Measurements from ENCODE around the gene ATRN. TPM values are rescaled to one million over a fixed set of nuclear protein-coding genes. Genes with fewer than 3 reads are reported as not detected.
A peak's percentile ranks its signal among the peaks of the same experiment; 100 is the strongest.
"Not testable (repeated sequence)": the region's sequence is repeated elsewhere in the genome, so short reads cannot be mapped to it uniquely, and the experiment has no call there.

Gene ATRN
- total RNA-seq, 2 donors from 2014 or later, result 7.4 to 10.6 TPM

- no peak for DNase-seq (ENCODE audit: low spot score in 2 of 2)
- ATAC-seq, result no peak
- Mint-ChIP-seq H3K27ac (peak overlapping the region in 1 of 2 donors; percentile 13), H3K36me3 (peaks cover 0 to 5% of the 10 kb centered on the region in 2 donors), H3K9me3 (no peaks in the 10 kb centered on the region)
Observed at GRCh38 chr20:3565851-3566250, 95.0 kb downstream of the ATRN start.

GRCh38 chr20:3572151-3572550 is 101.3 kb downstream of the ATRN start:
- Mint-ChIP-seq H3K27ac (no peak overlapping the region), H3K9me3 (no peaks in the 10 kb centered on the region), H3K36me3 (no peaks in the 10 kb centered on the region)
- DNase-seq (ENCODE audit: low spot score in 2 of 2) (no peak), ATAC-seq (no peak)

- Mint-ChIP-seq H3K9me3 (no peaks in the 10 kb centered on the region), H3K27ac (no peak overlapping the region), H3K36me3 (no peaks in the 10 kb centered on the region)
- DNase-seq (ENCODE audit: low spot score in 2 of 2) (no peak), ATAC-seq (no peak)
Observed at GRCh38 chr20:3576363-3576762, 105.5 kb downstream of the ATRN start.

GRCh38 chr20:3577366-3577765 is 106.5 kb downstream of the ATRN start:
- Mint-ChIP-seq H3K9me3 (no peaks in the 10 kb centered on the region), H3K27ac (no peak overlapping the region), H3K36me3 (peaks cover 0 to 2% of the 10 kb centered on the region in 2 donors)
- DNase-seq (ENCODE audit: low spot score in 2 of 2) (no peak), ATAC-seq (no peak)

GRCh38 chr20:3580412-3580811 is 109.6 kb downstream of the ATRN start:
- H3K27ac Mint-ChIP-seq, result no peak overlapping the region
- no peaks in the 10 kb centered on the region for H3K9me3 Mint-ChIP-seq
- DNase-seq (ENCODE audit: low spot score in 2 of 2) (no peak), ATAC-seq (no peak)
- H3K36me3 Mint-ChIP-seq, result peaks cover 6 to 29% of the 10 kb centered on the region in 2 donors

GRCh38 chr20:3583765-3584164 is 112.9 kb downstream of the ATRN start:
- ATAC-seq (no peak), DNase-seq (ENCODE audit: low spot score in 2 of 2) (no peak)
- H3K9me3 Mint-ChIP-seq, result no peaks in the 10 kb centered on the region
- H3K27ac Mint-ChIP-seq, result peak overlapping the region in 1 of 2 donors; percentile 13
- peaks cover 10 to 33% of the 10 kb centered on the region in 2 donors for H3K36me3 Mint-ChIP-seq

GRCh38 chr20:3586093-3586492 is 115.3 kb downstream of the ATRN start:
- Mint-ChIP-seq H3K9me3 (no peaks in the 10 kb centered on the region), H3K36me3 (peaks cover 10 to 33% of the 10 kb centered on the region in 2 donors), H3K27ac (no peak overlapping the region)
- DNase-seq (ENCODE audit: low spot score in 2 of 2) (no peak), ATAC-seq (no peak)

GRCh38 chr20:3590164-3590563 is 119.3 kb downstream of the ATRN start:
- no peaks in the 10 kb centered on the region for H3K9me3 Mint-ChIP-seq
- ATAC-seq, result no peak
- H3K36me3 Mint-ChIP-seq, result peaks cover 13 to 14% of the 10 kb centered on the region in 2 donors
- peak overlapping the region in 1 of 2 donors; percentile 24 for H3K27ac Mint-ChIP-seq
- no peak for DNase-seq (ENCODE audit: low spot score in 2 of 2)

GRCh38 chr20:3592931-3593330 is 122.1 kb downstream of the ATRN start:
- DNase-seq (ENCODE audit: low spot score in 2 of 2) (no peak), ATAC-seq (no peak)
- H3K9me3 Mint-ChIP-seq, result no peaks in the 10 kb centered on the region
- H3K27ac Mint-ChIP-seq, result no peak overlapping the region
- H3K36me3 Mint-ChIP-seq, result peaks cover 6 to 8% of the 10 kb centered on the region in 2 donors

- DNase-seq (ENCODE audit: low spot score in 2 of 2), result no peak
- ATAC-seq, result no peak
- H3K27ac Mint-ChIP-seq, result peak overlapping the region in 1 of 2 donors; percentile 60
- no peaks in the 10 kb centered on the region for H3K9me3 Mint-ChIP-seq
- peaks cover 6 to 8% of the 10 kb centered on the region in 2 donors for H3K36me3 Mint-ChIP-seq
Observed at GRCh38 chr20:3595541-3595940, 124.7 kb downstream of the ATRN start.

GRCh38 chr20:3603108-3603507 is 132.3 kb downstream of the ATRN start:
- peaks cover 0 to 14% of the 10 kb centered on the region in 2 donors for H3K36me3 Mint-ChIP-seq

GRCh38 chr20:3605386-3605886 is 134.6 kb downstream of the ATRN start:
- ATAC-seq; H3K9me3 Mint-ChIP-seq; DNase-seq (ENCODE audit: low spot score in 2 of 2); H3K27ac Mint-ChIP-seq: not testable (repeated sequence)
- peaks cover 0 to 14% of the 10 kb centered on the region in 2 donors for H3K36me3 Mint-ChIP-seq

More at GRCh38 chr20:3603108-3603507, 132.3 kb downstream of the ATRN start:
- ATAC-seq (no peak), DNase-seq (ENCODE audit: low spot score in 2 of 2) (no peak)
- H3K27ac Mint-ChIP-seq, result peak overlapping the region in 1 of 2 donors; percentile 24
- H3K9me3 Mint-ChIP-seq, result no peaks in the 10 kb centered on the region

- peaks cover 0 to 14% of the 10 kb centered on the region in 2 donors for H3K36me3 Mint-ChIP-seq
Observed at GRCh38 chr20:3606021-3606420, 135.2 kb downstream of the ATRN start.

GRCh38 chr20:3611901-3612300 is 141.1 kb downstream of the ATRN start:
- no peak for DNase-seq (ENCODE audit: low spot score in 2 of 2)
- Mint-ChIP-seq H3K9me3 (no peaks in the 10 kb centered on the region), H3K27ac (no peak overlapping the region), H3K36me3 (no peaks in the 10 kb centered on the region)
- ATAC-seq, result no peak

More at GRCh38 chr20:3606021-3606420, 135.2 kb downstream of the ATRN start:
- H3K27ac Mint-ChIP-seq, result peak overlapping the region in 1 of 2 donors; percentile 39
- DNase-seq (ENCODE audit: low spot score in 2 of 2) (no peak), ATAC-seq (no peak)
- H3K9me3 Mint-ChIP-seq, result no peaks in the 10 kb centered on the region

GRCh38 chr20:3612795-3613572 is 142.2 kb downstream of the ATRN start:
- H3K36me3 Mint-ChIP-seq, result no peaks in the 10 kb centered on the region
- no peak overlapping the region for H3K27ac Mint-ChIP-seq
- no peaks in the 10 kb centered on the region for H3K9me3 Mint-ChIP-seq
- ATAC-seq, result no peak
- no peak for DNase-seq (ENCODE audit: low spot score in 2 of 2)

GRCh38 chr20:3613821-3614440 is 143.1 kb downstream of the ATRN start:
- no peaks in the 10 kb centered on the region for H3K36me3 Mint-ChIP-seq
- no peaks in the 10 kb centered on the region for H3K9me3 Mint-ChIP-seq
- ATAC-seq (no peak), DNase-seq (ENCODE audit: low spot score in 2 of 2) (no peak)
- H3K27ac Mint-ChIP-seq, result no peak overlapping the region

- DNase-seq (ENCODE audit: low spot score in 2 of 2) (no peak), ATAC-seq (no peak)
- H3K27ac Mint-ChIP-seq, result no peak overlapping the region
- no peaks in the 10 kb centered on the region for H3K9me3 Mint-ChIP-seq
- no peaks in the 10 kb centered on the region for H3K36me3 Mint-ChIP-seq
Observed at GRCh38 chr20:3614466-3614865, 143.6 kb downstream of the ATRN start.

Data from activated naive CD4-positive, alpha-beta T cell treated with anti-CD3 and anti-CD28 coated beads, Interleukin-2, amount 50 U/mL, for 72 hours (primary cell).